ENCODE measurements around the gene GDNF.

Gene GDNF

GRCh38 chr5:37771731-37772130 is 68.1 kb downstream of the GDNF start:
- no peak for TF ChIP-seq CTCF (IDR thresholded peaks at IDR 0.05; ENCODE audit: insufficient read depth, missing control alignments)
- FAIRE-seq = no peak
- no peak for DNase-seq (ENCODE audit: insufficient read length, low spot score)

GRCh38 chr5:37771203-37771611 is 68.6 kb downstream of the GDNF start:
- no peak for TF ChIP-seq CTCF (IDR thresholded peaks at IDR 0.05; ENCODE audit: insufficient read depth, missing control alignments)
- DNase-seq (ENCODE audit: insufficient read length, low spot score) (no peak), FAIRE-seq (no peak)

GRCh38 chr5:37770786-37771185 is 69.1 kb downstream of the GDNF start:
- no peak for TF ChIP-seq CTCF (IDR thresholded peaks at IDR 0.05; ENCODE audit: insufficient read depth, missing control alignments)
- DNase-seq (ENCODE audit: insufficient read length, low spot score) = no peak
- no peak for FAIRE-seq

- FAIRE-seq = no peak
- DNase-seq (ENCODE audit: insufficient read length, low spot score) = no peak
- TF ChIP-seq CTCF (IDR thresholded peaks at IDR 0.05; ENCODE audit: insufficient read depth, missing control alignments) = no peak
Measured at GRCh38 chr5:37769840-37770239, 70.0 kb downstream of the GDNF start.

GRCh38 chr5:37769108-37769507 is 70.7 kb downstream of the GDNF start:
- no peak for TF ChIP-seq CTCF (IDR thresholded peaks at IDR 0.05; ENCODE audit: insufficient read depth, missing control alignments)
- DNase-seq (ENCODE audit: insufficient read length, low spot score) (no peak), FAIRE-seq (no peak)

- no peak for FAIRE-seq
- no peak for TF ChIP-seq CTCF (IDR thresholded peaks at IDR 0.05; ENCODE audit: insufficient read depth, missing control alignments)
- no peak for DNase-seq (ENCODE audit: insufficient read length, low spot score)
Measured at GRCh38 chr5:37768371-37768770, 71.5 kb downstream of the GDNF start.

- FAIRE-seq (no peak), DNase-seq (ENCODE audit: insufficient read length, low spot score) (no peak)
- no peak for TF ChIP-seq CTCF (IDR thresholded peaks at IDR 0.05; ENCODE audit: insufficient read depth, missing control alignments)
Measured at GRCh38 chr5:37767961-37768360, 71.9 kb downstream of the GDNF start.
